NCI-H128 (cell line): ENCODE results near the gene MPZL1.

ENCODE experiments used
- DNase-seq: peaks from one replicate; lab custom pipeline; 2025; ENCODE audit not compliant: unreplicated experiment; lab: John Stamatoyannopoulos, UW

Gene MPZL1

GRCh38 chr1:167776151-167776550 lies 54.4 kb downstream of the MPZL1 start:
- DNase-seq: no peak

- DNase-seq: no peak
These were observed 55.0 kb downstream of the MPZL1 start for GRCh38 chr1:167776616-167777268.

- DNase-seq: no peak
These were observed 55.5 kb downstream of the MPZL1 start for GRCh38 chr1:167777269-167777650.

GRCh38 chr1:167781558-167781957 lies 59.8 kb downstream of the MPZL1 start:
- no peak for DNase-seq

DNA sequence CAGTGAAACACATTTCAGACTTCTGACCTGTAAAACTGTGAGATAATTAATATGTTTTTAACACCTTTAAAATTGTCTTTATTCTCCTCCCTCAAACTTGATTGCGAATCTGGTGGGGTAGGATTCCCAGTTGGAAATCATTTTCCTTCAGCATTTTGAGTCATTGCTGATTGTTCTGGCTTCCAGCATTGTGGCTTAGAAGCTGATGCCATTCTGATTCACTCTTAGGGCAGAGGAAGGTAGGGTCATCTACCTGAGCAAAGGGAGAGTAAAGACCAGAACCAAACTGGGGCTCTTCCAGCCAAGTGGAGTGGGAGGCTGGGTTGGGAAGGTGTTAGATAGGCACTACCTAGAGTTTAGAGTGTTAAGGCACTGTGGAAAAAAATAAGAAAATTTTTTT lies 61.2 kb downstream of the MPZL1 start:
- DNase-seq: no peak

- DNase-seq: no peak
These were observed 63.2 kb downstream of the MPZL1 start for GRCh38 chr1:167784876-167785550.

- no peak for DNase-seq
These were observed 64.7 kb downstream of the MPZL1 start for GRCh38 chr1:167786502-167786901.

GRCh38 chr1:167789501-167789900 lies 67.7 kb downstream of the MPZL1 start:
- DNase-seq: no peak

GRCh38 chr1:167790117-167790516 lies 68.3 kb downstream of the MPZL1 start:
- no peak for DNase-seq

DNA sequence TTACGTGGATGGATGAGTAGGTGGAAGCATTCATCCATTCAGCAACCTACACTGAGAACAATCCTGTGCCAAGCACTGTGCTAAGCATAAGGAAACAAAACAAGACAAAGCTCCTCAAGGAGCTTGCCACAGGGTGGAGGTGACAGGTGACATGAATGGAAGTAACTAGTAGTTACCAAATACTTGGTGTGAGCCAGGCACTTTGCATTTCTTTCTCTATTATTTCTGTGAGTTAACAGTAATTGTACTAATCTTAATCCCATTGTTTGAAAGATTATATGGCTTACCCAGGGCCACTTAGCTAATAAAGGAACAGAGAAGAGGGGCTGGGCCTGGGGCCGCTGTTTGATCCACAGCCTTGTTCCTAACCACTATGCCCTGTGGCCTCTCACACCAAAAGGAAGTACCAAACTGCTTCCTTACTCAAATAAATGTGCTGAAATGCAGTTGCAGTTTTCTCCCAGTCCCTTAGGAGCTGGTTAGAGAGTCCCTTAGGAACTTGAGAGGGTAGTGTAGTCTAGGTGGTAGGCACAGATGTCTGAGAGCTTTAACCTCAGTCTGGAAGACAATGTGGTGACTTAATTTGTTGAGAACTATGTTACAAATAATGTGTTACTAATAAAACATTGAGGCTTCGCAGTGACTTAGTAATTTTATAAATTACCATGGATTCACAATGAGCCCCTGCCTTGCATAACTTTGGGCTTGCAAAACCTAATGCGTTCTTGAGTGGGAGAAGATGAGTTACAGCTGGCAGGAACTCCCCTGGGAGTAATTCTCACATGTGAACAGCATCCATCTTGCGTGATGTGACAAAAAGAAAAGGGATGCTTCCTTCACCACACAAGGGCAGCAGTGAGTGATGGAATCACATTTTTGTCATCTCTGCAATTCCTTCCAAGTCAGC lies 69.8 kb downstream of the MPZL1 start:
- no peak for DNase-seq

- no peak for DNase-seq
These were observed 70.4 kb downstream of the MPZL1 start for GRCh38 chr1:167792188-167792565.

DNA sequence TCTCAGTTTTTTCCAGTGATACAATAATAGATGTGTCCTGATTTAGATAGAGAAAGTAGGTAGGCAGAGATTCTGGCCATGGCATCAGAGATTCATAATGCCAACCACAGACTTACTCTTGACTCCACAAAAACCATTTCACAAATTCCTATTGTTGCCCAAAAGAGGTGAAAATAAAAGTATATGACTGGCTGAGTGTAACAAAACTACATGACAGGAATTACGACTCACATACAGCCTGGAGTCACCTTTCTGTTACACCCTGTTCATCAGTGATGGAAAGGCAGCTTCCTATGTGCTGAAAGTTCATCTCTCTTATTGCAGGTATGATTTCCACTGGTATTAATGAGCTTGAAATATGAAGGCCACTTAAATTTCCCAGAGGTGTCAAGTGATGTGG lies 72.3 kb downstream of the MPZL1 start:
- DNase-seq: no peak

DNA sequence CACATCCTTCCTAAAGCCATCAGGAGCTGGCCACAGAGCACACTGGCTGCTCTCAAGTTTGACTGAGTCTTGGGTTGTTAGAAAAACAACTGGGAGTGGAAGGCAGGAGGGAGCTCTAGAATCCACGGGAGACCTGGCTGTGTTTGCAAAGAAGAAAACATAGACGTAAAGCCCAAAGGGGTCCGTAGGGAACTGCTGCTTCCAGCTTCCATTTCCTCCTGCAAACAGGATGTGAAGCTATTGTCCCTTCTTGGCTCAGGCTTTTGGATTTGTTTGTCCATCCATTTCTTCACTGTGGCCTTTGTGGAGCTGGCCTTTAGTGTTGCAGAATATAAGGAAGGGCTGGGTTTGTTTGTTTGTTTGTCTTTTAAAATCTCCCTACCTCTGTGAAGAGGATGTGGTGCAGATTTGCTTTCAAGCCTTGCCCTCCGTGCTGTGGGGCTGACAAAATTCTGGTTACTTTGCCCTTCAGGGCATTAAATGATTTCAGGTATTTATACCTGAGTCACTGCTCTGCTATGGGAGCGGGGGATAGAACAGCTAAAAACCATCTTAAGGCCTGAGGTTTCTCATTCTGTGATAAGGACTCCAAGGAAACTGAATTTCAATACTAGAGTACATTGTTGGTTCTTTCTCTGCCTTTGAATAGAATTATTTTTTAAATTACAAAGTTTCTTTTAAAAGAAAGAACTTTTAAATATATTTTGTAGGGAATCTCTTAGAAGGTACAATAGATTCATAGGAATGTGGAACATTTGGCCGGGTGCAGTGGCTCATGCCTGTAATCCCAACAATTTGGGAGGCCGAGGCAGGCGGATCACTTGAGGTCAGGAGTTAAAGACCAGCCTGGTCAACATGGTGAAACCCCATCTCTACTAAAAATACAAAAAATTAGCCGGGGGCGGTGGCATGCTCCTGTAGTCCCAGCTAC lies 74.3 kb downstream of the MPZL1 start:
- DNase-seq: no peak

DNA sequence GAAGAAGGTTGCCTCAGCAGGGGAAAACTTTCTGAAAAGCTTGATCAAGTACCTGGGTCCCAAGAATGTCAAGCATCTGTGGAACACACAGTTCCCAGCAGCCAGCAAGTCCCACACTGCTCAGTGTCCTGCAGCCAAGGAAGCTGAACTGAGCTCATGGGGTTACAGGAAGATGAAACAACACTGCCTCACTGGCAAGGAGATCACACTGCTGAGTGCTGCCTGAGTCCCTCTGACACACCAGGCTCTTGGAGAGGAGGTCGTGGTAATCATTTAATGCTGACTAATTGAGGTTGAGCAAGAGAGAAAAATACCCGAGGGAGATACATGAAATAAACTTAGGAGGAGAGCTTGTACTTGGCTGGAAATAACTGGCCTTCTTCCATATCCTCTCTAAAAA lies 75.2 kb downstream of the MPZL1 start:
- no peak for DNase-seq

GRCh38 chr1:167798952-167799351 lies 77.2 kb downstream of the MPZL1 start:
- no peak for DNase-seq

- DNase-seq: no peak
These were observed 78.0 kb downstream of the MPZL1 start for GRCh38 chr1:167799747-167800146.

- no peak for DNase-seq
These were observed 78.5 kb downstream of the MPZL1 start for GRCh38 chr1:167800251-167800650.

DNA sequence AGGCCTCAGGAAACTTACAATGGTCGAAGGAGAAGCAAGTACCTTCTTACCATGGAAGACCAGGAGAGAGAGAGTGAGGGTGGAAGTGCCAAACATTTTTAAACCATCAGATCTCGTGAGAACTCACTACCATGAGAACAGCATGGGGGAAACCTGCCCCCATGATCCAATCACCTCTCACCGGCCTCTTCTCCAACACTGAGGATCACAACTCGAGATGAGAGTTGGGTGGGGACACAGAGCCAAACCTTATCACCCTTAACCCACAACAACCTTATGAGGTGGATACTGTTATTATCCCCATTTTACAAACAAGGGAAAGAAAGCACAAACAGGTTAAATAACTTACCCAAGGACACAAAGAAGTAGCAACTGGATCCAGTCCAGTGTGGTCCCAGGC lies 80.5 kb downstream of the MPZL1 start:
- no peak for DNase-seq

DNA sequence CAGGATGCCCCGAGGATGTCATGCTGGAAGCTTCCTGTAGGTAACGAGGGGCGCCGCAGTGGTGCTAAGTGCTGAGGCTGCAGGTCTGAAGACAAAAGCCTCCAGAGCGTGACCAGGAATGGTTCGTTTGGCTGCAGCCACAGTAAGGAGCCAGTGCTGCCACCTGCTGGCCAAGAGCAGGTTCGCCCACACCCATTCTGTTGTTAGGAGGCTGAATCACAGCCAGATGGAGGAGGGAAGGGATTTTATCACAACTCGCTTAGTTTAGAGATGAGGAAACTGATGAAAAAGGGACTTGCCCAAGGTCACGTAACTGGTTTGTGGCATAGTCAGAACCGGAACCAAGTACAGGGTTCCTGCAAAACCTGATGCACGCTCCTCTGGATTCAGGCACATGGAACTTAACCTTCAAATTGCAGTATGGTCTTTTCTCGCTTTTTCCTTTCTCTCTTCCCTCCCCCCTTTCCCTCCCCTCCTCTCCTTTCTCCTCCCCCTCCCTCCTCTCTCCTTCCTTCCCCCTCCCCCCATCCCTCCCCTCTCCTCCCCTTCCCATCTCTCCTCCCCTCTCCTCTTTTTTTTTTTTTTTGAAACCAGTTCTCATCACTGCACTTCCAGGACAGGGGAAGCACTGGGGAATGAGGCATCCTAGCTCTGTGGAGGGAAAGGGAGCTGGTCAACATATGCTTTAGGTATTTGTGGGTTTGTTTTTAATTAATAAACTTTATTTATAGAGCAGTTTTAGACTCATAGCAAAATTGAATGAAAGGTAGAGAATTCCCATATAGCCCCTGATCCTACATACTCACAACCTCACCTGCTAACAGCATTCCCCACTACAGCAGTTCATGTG lies 81.8 kb downstream of the MPZL1 start:
- DNase-seq: peak; percentile 58

DNA sequence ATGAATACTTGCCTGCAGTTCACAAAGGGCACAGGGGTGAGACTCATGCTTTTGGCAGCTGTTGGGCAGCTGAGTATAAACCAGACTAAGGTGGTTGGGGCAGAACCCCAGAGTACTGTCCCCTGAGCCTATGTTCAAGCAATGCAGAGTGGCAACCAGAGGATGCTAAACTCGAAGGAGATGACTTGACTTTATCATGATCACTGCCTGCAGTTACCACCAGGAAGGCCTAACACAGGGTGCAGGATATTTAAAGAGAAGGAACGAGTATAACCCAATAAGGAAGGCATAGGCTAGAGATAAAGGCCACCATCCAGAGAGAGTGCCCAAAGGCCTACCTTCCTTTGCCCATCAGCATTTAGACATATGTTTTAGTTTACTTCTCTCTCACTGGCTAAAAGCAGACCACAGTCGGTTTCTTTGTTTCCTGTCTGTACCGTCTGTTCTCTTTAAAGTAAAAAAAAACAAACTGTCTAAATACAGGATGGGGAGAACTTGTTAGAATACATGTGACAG lies 83.3 kb downstream of the MPZL1 start:
- DNase-seq: no peak
